H1 (cell line): ENCODE results near the gene OLAH. TPM values are rescaled to one million over a fixed set of nuclear protein-coding genes. Genes with fewer than 3 reads are reported as not detected.

Experiments used
- CTCF ChIA-PET: fragments of 300-600 bp; sonication (Branson Sonifier 250); formaldehyde crosslinking; loops from one replicate; lab custom pipeline; 2021; ENCODE audit not compliant: partially characterized antibody; lab: Charles Lee
- POLR2A ChIA-PET: fragments of 300-600 bp; sonication (Branson Sonifier 250); formaldehyde crosslinking; loops from one replicate; lab custom pipeline; 2021; ENCODE audit warnings: inconsistent platforms; ENCODE audit not compliant: partially characterized antibody; lab: Charles Lee
- DNase-seq, 2 experiments: peaks; one replicate each; pipeline versions ENCODE4 v3.0.0 to v3.0.0-alpha.2; 2010 to 2022; ENCODE audit warnings: low spot score in 2 of 2, low read depth in 1 of 2, mixed read lengths in 1 of 2
- FAIRE-seq: peaks from 2 replicates; lab custom pipeline; 2011; peaks lifted over from hg19 to GRCh38; lab: Jason Lieb, UNC
- H2AFZ ChIP-seq: 2 replicates; pipeline ENCODE4 v1.8.1; 2012; ENCODE audit warnings: low read length, inconsistent platforms
- H2AK5ac ChIP-seq: 2 replicates; pipeline ENCODE4 v1.6.1; 2013; ENCODE audit warnings: low read depth, low read length
- H2BK120ac ChIP-seq: replicated peaks from 2 replicates; pipeline ENCODE3; 2013; ENCODE audit warnings: low read depth, low read length, inconsistent platforms
- H2BK12ac ChIP-seq: 2 replicates; pipeline ENCODE4 v1.6.1; 2013; ENCODE audit warnings: low read depth, low read length
- H2BK15ac ChIP-seq: 2 replicates; pipeline ENCODE4 v1.6.1; 2013; ENCODE audit warnings: low read length
- H2BK20ac ChIP-seq: 2 replicates; pipeline ENCODE4 v1.6.1; 2013; ENCODE audit warnings: low read length
- H2BK5ac ChIP-seq: 2 replicates; pipeline ENCODE4 v1.6.1; 2013; ENCODE audit warnings: low read depth, low read length
- H3K14ac ChIP-seq: 2 replicates; pipeline ENCODE4 v1.6.1; 2013; ENCODE audit warnings: inconsistent platforms; ENCODE audit not compliant: insufficient read length
- H3K18ac ChIP-seq: 2 replicates; pipeline ENCODE4 v1.6.1; 2013; ENCODE audit warnings: low read length; ENCODE audit errors: extremely low read depth
- H3K23ac ChIP-seq: 2 replicates; pipeline ENCODE4 v1.6.1; 2013; ENCODE audit warnings: inconsistent platforms; ENCODE audit not compliant: insufficient read length
- H3K23me2 ChIP-seq: 2 replicates; pipeline ENCODE4 v1.6.1; 2013; ENCODE audit warnings: low read depth, low read length
- H3K27ac ChIP-seq: 2 replicates; pipeline ENCODE4 v1.6.1; 2011; ENCODE audit warnings: low read depth, low read length, inconsistent platforms
- H3K27me3 ChIP-seq, 4 experiments: replicated peaks in 1 of 4; 1 replicate in 1 of 4; 2 replicates in 3 of 4; pipeline versions ENCODE4 v1.6.1 to v1.8.1; 2011 to 2013; ENCODE audit warnings: low read length in 3 of 4, mild to moderate bottlenecking in 3 of 4, inconsistent platforms in 2 of 4, mixed read lengths in 2 of 4, moderate library complexity in 1 of 4; ENCODE audit not compliant: control insufficient read depth in 3 of 4, insufficient read depth in 3 of 4; ENCODE audit errors: extremely low read depth in 1 of 4
- H3K36me3 ChIP-seq, 4 experiments: 2 replicates each; pipeline versions ENCODE4 v1.6.1 to v1.8.1; 2011 to 2013; ENCODE audit warnings: mild to moderate bottlenecking in 4 of 4, low read length in 3 of 4, moderate library complexity in 2 of 4, control low read depth in 1 of 4, inconsistent platforms in 1 of 4; ENCODE audit not compliant: insufficient read depth in 4 of 4, control insufficient read depth in 2 of 4
- H3K4ac ChIP-seq: replicated peaks from 2 replicates; pipeline ENCODE3; 2013; ENCODE audit warnings: low read length, low read depth, mixed read lengths, inconsistent platforms; ENCODE audit not compliant: insufficient read length
- H3K4me1 ChIP-seq, 4 experiments: replicated peaks in 1 of 4; 1 replicate in 1 of 4; 2 replicates in 3 of 4; pipeline versions ENCODE4 v1.6.1 to v1.8.1; 2011 to 2013; ENCODE audit warnings: low read length in 3 of 4, inconsistent platforms in 2 of 4, mixed read lengths in 1 of 4; ENCODE audit not compliant: insufficient read depth in 4 of 4, control insufficient read depth in 3 of 4
- H3K4me2 ChIP-seq, 2 experiments: 2 replicates each; pipeline versions ENCODE4 v1.6.1 to v1.8.1; 2011 to 2013; ENCODE audit warnings: low read depth in 2 of 2, low read length in 2 of 2, control low read depth in 1 of 2, inconsistent platforms in 1 of 2, mild to moderate bottlenecking in 1 of 2; ENCODE audit not compliant: insufficient read depth in 1 of 2
- H3K4me3 ChIP-seq, 4 experiments: fragments of 200-600, 300-600 bp in 1 of 4; sonication (generic), shearing (Covaris generic), sonication (Bioruptor Twin) in 1 of 4; 2 replicates each; pipeline versions ENCODE4 v1.5.1 to v1.8.1; 2011 to 2016; ENCODE audit warnings: low read length in 4 of 4, low read depth in 3 of 4, control low read depth in 2 of 4, inconsistent platforms in 2 of 4, mild to moderate bottlenecking in 2 of 4, mixed read lengths in 1 of 4, moderate library complexity in 1 of 4; ENCODE audit not compliant: insufficient read depth in 2 of 4; ENCODE audit errors: extremely low read depth in 1 of 4
- H3K56ac ChIP-seq: replicated peaks from 2 replicates; pipeline ENCODE3; 2013; ENCODE audit warnings: low read depth, mild to moderate bottlenecking, mixed read lengths, low read length, inconsistent platforms; ENCODE audit not compliant: insufficient read length
- H3K79me1 ChIP-seq: 2 replicates; pipeline ENCODE4 v1.6.1; 2013; ENCODE audit warnings: low read depth, low read length, control low read depth
- H3K79me2 ChIP-seq, 2 experiments: 2 replicates each; pipeline versions ENCODE4 v1.6.1 to v1.8.1; 2012 to 2013; ENCODE audit warnings: low read length in 2 of 2, mild to moderate bottlenecking in 2 of 2, inconsistent platforms in 1 of 2; ENCODE audit not compliant: insufficient read depth in 2 of 2, control insufficient read depth in 1 of 2
- H3K9ac ChIP-seq, 4 experiments: replicated peaks in 1 of 4; 1 replicate in 1 of 4; 2 replicates in 3 of 4; pipeline versions ENCODE4 v1.6.1 to v1.8.1; 2011 to 2013; ENCODE audit warnings: low read depth in 3 of 4, low read length in 3 of 4, control low read depth in 2 of 4, mild to moderate bottlenecking in 2 of 4, moderate library complexity in 2 of 4, inconsistent platforms in 1 of 4; ENCODE audit errors: extremely low read depth in 1 of 4
- H3K9me3 ChIP-seq, 2 experiments: 2 replicates each; pipeline versions ENCODE4 v1.6.1 to v1.8.1; 2012 to 2013; ENCODE audit warnings: mild to moderate bottlenecking in 2 of 2, moderate library complexity in 2 of 2, control low read depth in 1 of 2, inconsistent platforms in 1 of 2, low read depth in 1 of 2, low read length in 1 of 2, mixed read lengths in 1 of 2; ENCODE audit not compliant: insufficient read depth in 2 of 2
- H4K20me1 ChIP-seq, 2 experiments: replicated peaks in 1 of 2; 2 replicates each; pipeline versions ENCODE3 to v1.8.1; 2011 to 2013; ENCODE audit warnings: inconsistent platforms in 2 of 2, low read length in 2 of 2, mild to moderate bottlenecking in 1 of 2; ENCODE audit not compliant: insufficient read depth in 2 of 2, control insufficient read depth in 1 of 2
- H4K5ac ChIP-seq: 2 replicates; pipeline ENCODE4 v1.6.1; 2013; ENCODE audit warnings: low read length, low read depth, mixed read lengths, inconsistent platforms; ENCODE audit not compliant: insufficient read length
- H4K8ac ChIP-seq: 2 replicates; pipeline ENCODE4 v1.8.0; 2013; ENCODE audit warnings: mild to moderate bottlenecking, moderate library complexity, low read length, inconsistent platforms; ENCODE audit not compliant: insufficient read depth; ENCODE audit errors: extremely low read depth
- H4K91ac ChIP-seq: replicated peaks from 2 replicates; pipeline ENCODE3; 2013; ENCODE audit warnings: low read length, mixed read lengths, inconsistent platforms; ENCODE audit not compliant: insufficient read length
- BCL11A ChIP-seq, 2 experiments: IDR thresholded peaks; one replicate each; pipeline ENCODE4 v1.6.1; 2011; ENCODE audit warnings: low read depth in 2 of 2, low read length in 2 of 2, mild to moderate bottlenecking in 2 of 2
- CREB1 ChIP-seq: IDR thresholded peaks from 2 replicates; pipeline ENCODE4 v1.6.1; 2012; ENCODE audit warnings: inconsistent platforms
- CTBP2 ChIP-seq: IDR thresholded peaks from 2 replicates; pipeline ENCODE4 v1.7.0; 2011; ENCODE audit warnings: borderline replicate concordance, mild to moderate bottlenecking, moderate library complexity, mixed read lengths, low read length; ENCODE audit not compliant: insufficient read depth, insufficient read length
- EP300 ChIP-seq, 2 experiments: IDR thresholded peaks; 1 replicate in 1 of 2; 2 replicates in 1 of 2; pipeline ENCODE4 v1.6.1; 2011 to 2012; ENCODE audit warnings: low read depth in 2 of 2, low read length in 2 of 2, mild to moderate bottlenecking in 2 of 2, borderline replicate concordance in 1 of 2, inconsistent platforms in 1 of 2, moderate library complexity in 1 of 2
- EZH2 ChIP-seq: fragments of 200-600 bp; sonication (generic); IDR thresholded peaks from 2 replicates; pipeline ENCODE4 v1.7.1; 2012; ENCODE audit warnings: low read depth, mild to moderate bottlenecking, moderate library complexity, low read length, inconsistent platforms; ENCODE audit not compliant: severe bottlenecking
- HDAC6 ChIP-seq: IDR thresholded peaks from one replicate; pipeline ENCODE4 v1.7.1; 2012; ENCODE audit warnings: low read depth, mild to moderate bottlenecking, inconsistent platforms, low read length, moderate library complexity
- JUN ChIP-seq: IDR thresholded peaks from 2 replicates; pipeline ENCODE4 v1.6.1; 2011; ENCODE audit warnings: low read depth, mild to moderate bottlenecking, improper control_type of control experiment, low read length
- MAX ChIP-seq: IDR thresholded peaks from 2 replicates; pipeline ENCODE4 v1.6.1; 2012; ENCODE audit warnings: inconsistent platforms
- PHF8 ChIP-seq: fragments of 200-600 bp; sonication (generic); conservative IDR thresholded peaks from 2 replicates; pipeline ENCODE4 v1.7.1; 2012; ENCODE audit warnings: low read depth, mild to moderate bottlenecking, inconsistent platforms, low read length, moderate library complexity
- RNF2 ChIP-seq: fragments of 200-900, 300-1000 bp; sonication (generic); IDR thresholded peaks from 2 replicates; pipeline ENCODE4 v1.7.1; 2016; ENCODE audit warnings: borderline replicate concordance, low read depth, mild to moderate bottlenecking, antibody characterized with exemption, low read length; ENCODE audit not compliant: poor library complexity, severe bottlenecking; ENCODE audit errors: missing control alignments
- SIN3A ChIP-seq, 2 experiments: IDR thresholded peaks in 1 of 2; conservative IDR thresholded peaks in 1 of 2; 2 replicates each; pipeline ENCODE4 v1.6.1; 2011 to 2012; ENCODE audit warnings: low read length in 2 of 2, improper control_type of control experiment in 1 of 2, low read depth in 1 of 2, mild to moderate bottlenecking in 1 of 2
- SP1 ChIP-seq: IDR thresholded peaks from 2 replicates; pipeline ENCODE4 v1.6.1; 2011; ENCODE audit warnings: low read depth, low read length
- TEAD4 ChIP-seq: IDR thresholded peaks from 2 replicates; pipeline ENCODE4 v1.6.1; 2012; ENCODE audit warnings: low read depth, low read length, inconsistent platforms, mixed read lengths
- polyA plus RNA-seq, 7 experiments: library from polyadenylated mRNA; depleted of rRNA in 3 of 7; stranded (reverse) in 5 of 7; unstranded in 2 of 7; fragments of >200 nt in 5 of 7; fragments of 200-250 nt in 2 of 7; gene quantifications; 1 replicate in 5 of 7; 2 replicates in 1 of 7; 4 replicates in 1 of 7; pipeline versions ENCODE4 v1.2.1 to v1.2.3, GENCODE V29; 2011 to 2013; ENCODE audit warnings: missing spikeins in 2 of 7, mixed read lengths in 2 of 7
- total RNA-seq: library from RNA; stranded (reverse); fragmentation: NEBNext Ultra II Directional; extraction: Animal tissue kit (Norgen Biotek cat#: 25700); gene quantifications from 2 replicates; pipeline ENCODE4 v1.2.1, GENCODE V29; 2021

OLAH gene
- total and polyA plus RNA-seq, 2 of the 8 experiments (the other 6 are each of a cell fraction or from before 2014, with no cell fraction given) = not detected

DNA sequence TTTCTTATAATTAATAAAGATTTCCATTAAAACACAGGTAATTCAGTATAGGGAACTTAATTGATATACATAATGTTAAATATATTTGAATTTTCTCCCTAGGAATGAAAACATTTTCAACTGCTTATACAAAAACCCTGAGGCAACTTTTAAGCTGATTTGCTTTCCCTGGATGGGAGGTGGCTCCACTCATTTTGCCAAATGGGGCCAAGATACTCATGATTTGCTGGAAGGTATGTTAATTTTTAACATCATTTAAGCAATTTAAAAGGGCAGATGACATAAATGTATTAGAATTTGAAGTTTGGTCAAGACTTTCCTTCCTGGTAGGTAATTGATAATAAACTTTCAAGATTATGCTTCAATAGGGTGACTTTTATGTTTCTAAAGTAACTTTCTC is 5.8 kb downstream of the OLAH start:
- FAIRE-seq (no peak), DNase-seq (no peak)
- Histone ChIP-seq H3K79me2 (no peaks in the 10 kb centered on the region), H4K20me1 (no peaks in the 10 kb centered on the region), H3K56ac (no peak overlapping the region), H2BK20ac (no peak overlapping the region), H2BK5ac (no peak overlapping the region), H2BK120ac (no peak overlapping the region), H3K4me3 (no peak overlapping the region), H4K8ac (no peak overlapping the region), H3K23ac (no peak overlapping the region), H3K9me3 (no peaks in the 10 kb centered on the region), H2BK12ac (no peak overlapping the region), H3K4ac (no peak overlapping the region), H3K4me2 (no peak overlapping the region), H4K91ac (no peak overlapping the region), H3K18ac (no peak overlapping the region), H4K5ac (no peak overlapping the region), H2AK5ac (no peak overlapping the region), H3K27me3 (no peaks in the 10 kb centered on the region), H3K9ac (no peak overlapping the region), H3K4me1 (peaks cover 0 to 3% (median 0%) of the 10 kb centered on the region in 4 experiments; a peak in 1 of 7 replicates), H2BK15ac (no peak overlapping the region), H3K14ac (no peak overlapping the region), H3K79me1 (no peaks in the 10 kb centered on the region), H2AFZ (no peak overlapping the region), H3K36me3 (no peaks in the 10 kb centered on the region), H3K23me2 (no peaks in the 10 kb centered on the region), H3K27ac (no peak overlapping the region)
- POLR2A ChIA-PET = interaction anchor here (0.6 kb wide), 1 partner anchor 93 kb away, joined by 3 read pairs; no protein-coding TSS in a partner anchor
- no peak for TF ChIP-seq EP300 (IDR thresholded peaks at IDR 0.05; ENCODE audit: borderline replicate concordance in 1 of 2, low read depth in 2 of 2, low read length in 2 of 2)
- no peak for TF ChIP-seq CTBP2
- no peak for TF ChIP-seq BCL11A (IDR thresholded peaks at IDR 0.05; ENCODE audit: low read depth in 2 of 2, low read length in 2 of 2)
- no peak for TF ChIP-seq SIN3A (conservative IDR thresholded peaks at IDR 0.05 in 1 of 2, IDR thresholded peaks at IDR 0.05 in 1 of 2; ENCODE audit: low read depth in 1 of 2, low read length in 2 of 2)
- no peak for TF ChIP-seq PHF8
- no peak for TF ChIP-seq EZH2
- no peak for TF ChIP-seq RNF2
- TF ChIP-seq HDAC6 = no peak
- no peak for TF ChIP-seq TEAD4
- no peak for TF ChIP-seq CREB1
- TF ChIP-seq SP1 = no peak
- TF ChIP-seq MAX = no peak
- no peak for TF ChIP-seq JUN
- CTCF ChIA-PET = interaction anchor here (0.8 to 1.2 kb wide), 2 partner anchors 57 to 318 kb away, joined by 3 read pairs; no protein-coding TSS in a partner anchor
